K562 (cell line): Measurements from ENCODE around the gene THBS1. TPM values are rescaled to one million over a fixed set of nuclear protein-coding genes. Genes with fewer than 3 reads are reported as not detected.
A peak's percentile ranks its signal among the peaks of the same experiment; 100 is the strongest.

ENCODE experiments used
- ATAC-seq: fragments of 200-7000 bp; cut with Tn5 transposase; 3 replicates; pipeline ENCODE4 v1.9.1; 2020; ENCODE audit warnings: moderate library complexity
- BruUV-seq: library from RNA; stranded (reverse); fragments of 400-500 nt; replicated peaks from 2 replicates; lab custom pipeline; 2021; lab: Mats Ljungman, UMichigan
- CTCF ChIA-PET: fragments of 300-600 bp; formaldehyde crosslinking; extraction: SDS; loops from one replicate; lab custom pipeline; 2021; ENCODE audit warnings: low intra/inter-chr PET ratio; lab: Yijun Ruan, JAX
- POLR2A ChIA-PET: fragments of 300-600, 350-650 bp; sonication (Branson Sonifier 250); formaldehyde crosslinking; extraction: SDS; loops from one replicate; lab custom pipeline; 2021; ENCODE audit warnings: antibody characterized with exemption, inconsistent platforms; lab: Yijun Ruan, JAX
- DNase-seq, 4 experiments: peaks; one replicate each; pipeline versions ENCODE4 v3.0.0 to v3.0.0-alpha.2; 2011 to 2018; ENCODE audit warnings: low spot score in 3 of 4, mixed read lengths in 3 of 4; ENCODE audit errors: extremely low read depth in 1 of 4
- FAIRE-seq: peaks from 2 replicates; lab custom pipeline; 2011; peaks lifted over from hg19 to GRCh38; lab: Jason Lieb, UNC
- H2AFZ ChIP-seq: 2 replicates; pipeline ENCODE4 v1.6.0; 2011; ENCODE audit warnings: low read depth, low read length, control low read depth, inconsistent platforms
- H3K27ac ChIP-seq: fragments of 200-600 bp; 3 replicates; pipeline ENCODE4 v1.8.0; 2011; ENCODE audit warnings: low read depth, mild to moderate bottlenecking, control low read depth, inconsistent platforms, low read length, moderate library complexity, mixed read lengths; ENCODE audit errors: extremely low read depth
- H3K27me3 ChIP-seq, 2 experiments: fragments of 300-600 bp in 1 of 2; 2 replicates in 1 of 2; 3 replicates in 1 of 2; pipeline versions ENCODE4 v1.6.0 to v1.8.0; 2011; ENCODE audit warnings: inconsistent platforms in 2 of 2, low read length in 2 of 2, mild to moderate bottlenecking in 1 of 2, mixed read lengths in 1 of 2, moderate library complexity in 1 of 2; ENCODE audit not compliant: control insufficient read depth in 2 of 2, insufficient read depth in 2 of 2
- H3K36me3 ChIP-seq: fragments of 300-600 bp; 3 replicates; pipeline ENCODE4 v1.8.0; 2011; ENCODE audit warnings: mild to moderate bottlenecking, low read length, inconsistent platforms; ENCODE audit not compliant: control insufficient read depth, insufficient read depth
- H3K4me1 ChIP-seq, 2 experiments: fragments of 200-600 bp in 1 of 2; replicated peaks in 1 of 2; 2 replicates in 1 of 2; 3 replicates in 1 of 2; pipeline versions ENCODE4 v1.5.1 to v1.8.0; 2011; ENCODE audit warnings: inconsistent platforms in 2 of 2, low read length in 2 of 2, mild to moderate bottlenecking in 1 of 2, mixed read lengths in 1 of 2, moderate library complexity in 1 of 2; ENCODE audit not compliant: control insufficient read depth in 2 of 2, insufficient read depth in 2 of 2
- H3K4me2 ChIP-seq: 2 replicates; pipeline ENCODE4 v1.6.1; 2011; ENCODE audit warnings: low read length, control low read depth, inconsistent platforms, mixed read lengths; ENCODE audit not compliant: insufficient read depth
- H3K4me3 ChIP-seq: fragments of 200-600 bp; sonication (generic), shearing (Covaris generic); 2 replicates; pipeline ENCODE4 v1.5.1; 2016; ENCODE audit warnings: control low read depth, inconsistent platforms
- H3K79me2 ChIP-seq: fragments of 200-600 bp; 3 replicates; pipeline ENCODE4 v1.8.0; 2011; ENCODE audit warnings: low read length, inconsistent platforms; ENCODE audit not compliant: control insufficient read depth, insufficient read depth
- H3K9ac ChIP-seq, 2 experiments: 2 replicates each; pipeline versions ENCODE4 v1.6.0 to v1.6.1; 2011; ENCODE audit warnings: low read depth in 2 of 2, low read length in 2 of 2, control low read depth in 1 of 2, inconsistent platforms in 1 of 2, mild to moderate bottlenecking in 1 of 2, mixed read lengths in 1 of 2; ENCODE audit not compliant: insufficient read depth in 1 of 2
- H3K9me1 ChIP-seq: one replicate; pipeline ENCODE4 v1.6.0; 2011; ENCODE audit warnings: inconsistent platforms, mild to moderate bottlenecking, low read length, moderate library complexity; ENCODE audit not compliant: control insufficient read depth, insufficient read depth
- H3K9me3 ChIP-seq: replicated peaks from 2 replicates; pipeline ENCODE4 v1.5.1; 2011; ENCODE audit warnings: low read depth, low read length, inconsistent platforms; ENCODE audit not compliant: control insufficient read depth, insufficient read depth
- H4K20me1 ChIP-seq: replicated peaks from 2 replicates; pipeline ENCODE4 v1.6.1; 2011; ENCODE audit warnings: low read length, inconsistent platforms, mixed read lengths; ENCODE audit not compliant: control insufficient read depth, insufficient read depth
- ARID2 ChIP-seq: fragments of 450-650 bp; IDR thresholded peaks from 2 replicates; pipeline ENCODE4 v1.6.1; 2017; ENCODE audit warnings: antibody characterized with exemption, mild to moderate bottlenecking
- CCNT2 ChIP-seq: IDR thresholded peaks from 2 replicates; pipeline ENCODE4 v1.6.1; 2011; ENCODE audit warnings: borderline replicate concordance, low read depth, mild to moderate bottlenecking, moderate library complexity, mixed read lengths, low read length; ENCODE audit not compliant: insufficient read length; ENCODE audit errors: extremely low read depth
- CEBPZ ChIP-seq: fragments of 150-350 bp; IDR thresholded peaks from 2 replicates; pipeline ENCODE4 v1.6.1; 2014; ENCODE audit warnings: low read depth, mild to moderate bottlenecking, low read length, borderline replicate concordance
- ESRRB ChIP-seq: fragments of 250-450 bp; sonication (Bioruptor Pico); IDR thresholded peaks from 2 replicates; pipeline ENCODE4 v1.5.0; 2020; ENCODE audit warnings: mild to moderate bottlenecking, moderate library complexity, borderline replicate concordance
- FOSL1 ChIP-seq: fragments of 200-800 bp; sonication (Bioruptor generic); conservative IDR thresholded peaks from 2 replicates; pipeline ENCODE4 v1.6.1; 2016; ENCODE audit warnings: missing genetic modification characterization, missing compliant biosample characterization
- GABPA ChIP-seq: fragments of 200-800 bp; sonication (Bioruptor generic); conservative IDR thresholded peaks from 2 replicates; pipeline ENCODE4 v1.6.1; 2016; ENCODE audit warnings: low read depth, missing genetic modification characterization, missing compliant biosample characterization
- GTF2F1 ChIP-seq: IDR thresholded peaks from 2 replicates; pipeline ENCODE4 v1.6.1; 2011; ENCODE audit warnings: low read depth, low read length, improper control_type of control experiment
- KAT8 ChIP-seq: fragments of 450-650 bp; IDR thresholded peaks from 2 replicates; pipeline ENCODE4 v1.6.1; 2016; ENCODE audit warnings: low read depth, mild to moderate bottlenecking
- KLF10 ChIP-seq: fragments of 250-450 bp; sonication (Bioruptor Pico); IDR thresholded peaks from 2 replicates; pipeline ENCODE4 v1.6.1; 2021; ENCODE audit warnings: matching md5 sums
- KLF13 ChIP-seq: fragments of 450-650 bp; IDR thresholded peaks from 2 replicates; pipeline ENCODE4 v1.6.1; 2016; ENCODE audit warnings: missing genetic modification characterization, low read depth, mild to moderate bottlenecking, missing compliant biosample characterization, moderate library complexity, borderline replicate concordance
- MTA2 ChIP-seq: fragments of 450-650 bp; IDR thresholded peaks from 2 replicates; pipeline ENCODE4 v1.6.1; 2016; ENCODE audit warnings: low read depth
- SMARCB1 ChIP-seq: IDR thresholded peaks from 2 replicates; pipeline ENCODE4 v1.6.1; 2011; ENCODE audit warnings: improper control_type of control experiment, low read depth; ENCODE audit not compliant: insufficient read length
- ZNF134 ChIP-seq: fragments of 250-450 bp; sonication (Bioruptor Pico); conservative IDR thresholded peaks from 2 replicates; pipeline ENCODE4 v1.4.0; 2020
- WGBS: fragments of 100-300 bp; shearing (Covaris generic); methylation state at CpG from one replicate; pipeline ENCODE4 v1.1.6; 2016; ENCODE audit warnings: low coverage, mixed read lengths; ENCODE audit not compliant: insufficient coverage; ENCODE audit errors: missing lambda C conversion rate; 5-methylcytosine and 5-hydroxymethylcytosine counted together
- in situ Hi-C: fragments of 300-500 bp; cut with MboI; formaldehyde crosslinking; loops from 4 replicates; pipeline ENCODE4 v1.15.0; 2018; ENCODE audit warnings: inconsistent platforms, mixed read lengths
- intact Hi-C: fragments of 100-400 bp; cut with micrococcal nuclease; formaldehyde crosslinking; loops from 2 replicates; pipeline ENCODE4 v1.14.2; 2022
- polyA plus RNA-seq, 8 experiments: library from polyadenylated mRNA; depleted of rRNA in 4 of 8; stranded (reverse) in 5 of 8; unstranded in 3 of 8; fragments of >200 nt; fragmentation: Nextera tagmentation in 2 of 8; fragmentation: Illumina TruSeq in 1 of 8; extraction: Ambion mirVana in 2 of 8; extraction: Trizol in 1 of 8; gene quantifications; 2 replicates each; pipeline versions ENCODE4 v1.2.1 to v1.2.3, GENCODE V29; 2011 to 2014; ENCODE audit warnings: inconsistent platforms in 1 of 8, missing spikeins in 1 of 8
- total RNA-seq, 7 experiments: library from RNA; depleted of rRNA in 6 of 7; stranded (reverse); fragments of >200 nt in 6 of 7; fragmentation: Illumina TruSeq in 2 of 7; extraction: Trizol in 2 of 7; gene quantifications; 2 replicates each; pipeline versions ENCODE4 v1.2.1 to v1.2.3, GENCODE V29; 2011 to 2021; ENCODE audit warnings: low replicate concordance in 1 of 7

The THBS1 gene
- total and polyA plus RNA-seq, 9 of the 15 experiments (the other 6 are each of a cell fraction or from before 2014, with no cell fraction given), result 0.04 to 1.3 (median 0.40) TPM

DNA sequence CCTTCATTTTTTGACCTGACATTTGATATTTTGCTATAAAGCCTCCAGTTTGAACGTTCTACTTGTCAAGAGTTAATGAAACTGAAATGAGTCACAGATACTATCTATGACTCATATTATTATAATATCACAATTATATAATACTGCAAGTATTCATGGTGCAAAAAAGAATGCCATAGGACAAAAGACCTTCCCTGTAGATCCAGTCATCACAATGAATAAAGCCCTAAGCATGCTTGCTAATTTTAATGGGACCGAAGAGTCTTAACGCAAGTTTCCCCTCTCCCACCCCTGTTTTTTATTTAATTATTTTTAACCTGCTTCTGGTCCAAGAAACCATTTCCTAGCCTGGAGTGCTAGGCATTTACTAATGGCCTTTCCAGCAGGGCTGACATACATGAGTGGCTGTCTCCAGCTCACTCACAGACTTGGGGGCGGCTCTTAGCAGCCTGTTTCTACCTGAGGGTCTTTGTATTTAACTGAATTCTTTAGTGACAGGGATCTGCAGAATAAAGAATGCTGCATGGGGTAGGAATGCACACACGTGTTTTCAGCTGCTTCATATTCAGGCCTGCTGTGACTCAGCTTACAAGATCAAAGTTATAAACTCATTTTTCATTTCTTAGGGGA, 61.2 kb downstream of the THBS1 start:
- Histone ChIP-seq H3K4me3 (no peak overlapping the region), H3K79me2 (no peaks in the 10 kb centered on the region), H3K9me3 (no peaks in the 10 kb centered on the region), H3K9ac (no peak overlapping the region), H3K4me1 (peaks cover 0 to 6% of the 10 kb centered on the region in 2 experiments; a peak in 1 of 5 replicates), H2AFZ (no peak overlapping the region), H4K20me1 (no peaks in the 10 kb centered on the region), H3K4me2 (no peak overlapping the region), H3K9me1 (no peaks in the 10 kb centered on the region), H3K36me3 (no peaks in the 10 kb centered on the region), H3K27me3 (peaks cover 20 to 21% of the 10 kb centered on the region in 2 experiments), H3K27ac (no peak overlapping the region)
- 0% methylated on average over 5 of the region's 5 CpGs for WGBS
- ATAC-seq (no peak), DNase-seq (no peak), FAIRE-seq (no peak)
- in situ Hi-C loops, result no loop called here
- BruUV-seq, result no TSS peak
- intact Hi-C loops, result no loop called here
- TF ChIP-seq ARID2 (no peak), FOSL1 (tag) (0 out of 2 replicates have a peak, but pooled peaks have one; percentile 27)
- POLR2A ChIA-PET, result interaction anchor here (1.0 kb wide), 1 partner anchor 392 kb away, joined by 3 read pairs; no protein-coding TSS in a partner anchor
- CTCF ChIA-PET, result no interaction called here

DNA sequence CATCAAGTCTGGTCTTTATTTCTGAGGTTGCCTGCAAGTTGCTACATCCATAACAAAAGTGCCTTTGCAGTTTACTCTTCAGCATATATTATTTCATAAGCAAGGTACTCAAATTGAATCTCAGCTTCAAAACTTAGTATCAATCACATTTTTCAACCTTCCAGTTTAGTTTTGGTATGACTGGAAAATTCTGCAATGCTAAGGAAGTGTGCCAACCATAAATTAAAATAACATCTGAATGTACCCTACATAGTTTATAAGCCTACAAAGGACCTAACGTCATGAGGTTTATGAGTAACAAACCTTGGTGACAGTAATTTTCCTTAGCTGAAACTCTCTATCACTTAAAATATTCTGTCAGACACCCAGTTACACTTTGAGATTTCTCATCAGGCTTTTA, 62.8 kb downstream of the THBS1 start:
- no peaks in the 10 kb centered on the region for H3K9me3 ChIP-seq
- in situ Hi-C loops, result no loop called here
- TF ChIP-seq MTA2 (no peak), CCNT2 (no peak), KLF10 (CRISPR knock-in tag) (no peak), CEBPZ (no peak), ZNF134 (CRISPR knock-in tag) (no peak), KLF13 (tag) (no peak), ESRRB (CRISPR knock-in tag) (no peak), GTF2F1 (no peak), KAT8 (no peak), SMARCB1 (no peak), GABPA (tag) (no peak)

More for the DNA sequence above, 62.8 kb downstream of the THBS1 start:
- FAIRE-seq (no peak), DNase-seq (no peak), ATAC-seq (no peak)
- no TSS peak for BruUV-seq
- ChIA-PET POLR2A (interaction anchor here (0.6 to 0.9 kb wide), 3 partner anchors 21 to 122 kb away, joined by 3 to 6 read pairs (median 4); no protein-coding TSS in a partner anchor), CTCF (no interaction called here)
- no peaks in the 10 kb centered on the region for H4K20me1 ChIP-seq
- no peak overlapping the region for H3K4me2 ChIP-seq
- no peak overlapping the region for H3K27ac ChIP-seq
- no peaks in the 10 kb centered on the region for H3K79me2 ChIP-seq
- H3K9me1 ChIP-seq, result no peaks in the 10 kb centered on the region
- peaks cover 0 to 6% of the 10 kb centered on the region in 2 experiments; a peak in 1 of 5 replicates for H3K4me1 ChIP-seq
- intact Hi-C loops, result no loop called here
- peaks cover 18 to 20% of the 10 kb centered on the region in 2 experiments for H3K27me3 ChIP-seq
- H2AFZ ChIP-seq, result no peak overlapping the region
- no peak overlapping the region for H3K9ac ChIP-seq
- WGBS, result 6% methylated on average over 1 of the region's 1 CpG
- no peaks in the 10 kb centered on the region for H3K36me3 ChIP-seq
- H3K4me3 ChIP-seq, result no peak overlapping the region
